NCI-H526 treated with DMSO at 0.1 percent for 48 hours (cell line): Measurements from ENCODE around the gene ENTREP3.
A peak's percentile ranks its signal among the peaks of the same experiment; 100 is the strongest.
"Not testable (repeated sequence)": the region's sequence is repeated elsewhere in the genome, so short reads cannot be mapped to it uniquely, and the experiment has no call there.

Experiments
- DNase-seq: peaks from one replicate; lab custom pipeline; 2025; lab: John Stamatoyannopoulos, UW

ENTREP3 gene

DNA sequence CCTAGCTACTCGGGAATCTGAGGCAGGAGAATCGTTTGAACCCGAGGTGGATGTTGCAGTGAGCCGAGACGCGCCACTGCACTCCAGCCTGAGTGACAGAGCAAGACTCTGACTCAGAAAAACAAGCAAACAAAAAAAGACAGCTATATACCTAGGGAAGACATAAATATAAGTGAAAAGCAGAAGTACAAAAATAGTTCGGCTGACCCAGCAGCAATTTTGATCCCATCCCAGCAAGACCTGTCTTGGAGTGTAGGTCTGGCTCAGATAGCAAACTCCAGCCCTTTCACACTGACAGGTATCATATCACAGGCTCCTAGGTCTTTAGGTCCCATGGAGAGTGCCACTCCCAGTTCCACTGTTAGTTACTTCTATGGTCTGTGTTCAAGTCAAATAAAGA lies 32.2 kb downstream of the ENTREP3 start:
- no peak for DNase-seq

GRCh38 chr1:155220211-155220965 lies 34.9 kb downstream of the ENTREP3 start:
- not testable (repeated sequence) for DNase-seq

- DNase-seq = no peak
These were observed 35.7 kb downstream of the ENTREP3 start for GRCh38 chr1:155219592-155220031.

DNA sequence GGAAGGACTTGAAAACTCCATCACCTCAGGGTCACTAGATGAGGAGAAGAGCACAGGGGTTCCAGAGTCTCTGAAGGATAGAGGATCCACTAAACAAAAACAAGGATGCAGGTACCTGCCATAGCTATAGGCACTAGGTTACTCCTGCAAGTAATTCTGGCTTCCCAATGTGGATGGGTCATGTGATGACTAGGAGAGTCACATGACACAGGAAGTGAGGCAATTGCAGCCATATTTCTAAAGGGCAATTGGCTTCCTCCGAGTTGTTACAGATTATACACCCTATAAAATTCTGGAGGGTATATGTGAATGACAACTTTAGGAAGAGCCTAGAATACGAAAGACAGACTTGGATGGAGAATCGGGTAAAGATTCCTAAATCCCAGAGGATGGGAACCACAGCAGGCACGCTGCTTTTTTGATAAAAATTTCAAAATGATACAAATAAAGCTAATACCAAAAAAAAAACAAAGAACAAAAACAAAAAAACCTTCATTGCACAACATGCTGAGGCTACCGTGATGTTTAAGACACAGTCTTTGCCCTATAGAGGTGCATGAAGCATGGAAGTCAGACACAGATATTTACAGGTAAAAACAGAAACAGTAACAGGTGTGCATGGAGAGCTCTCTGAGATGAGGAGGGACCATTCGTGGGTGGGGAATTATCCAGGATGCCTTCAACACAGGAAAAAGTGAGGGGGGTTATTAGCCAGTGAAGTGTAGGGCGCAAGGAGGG lies 36.3 kb downstream of the ENTREP3 start:
- DNase-seq = peak; percentile 54

DNA sequence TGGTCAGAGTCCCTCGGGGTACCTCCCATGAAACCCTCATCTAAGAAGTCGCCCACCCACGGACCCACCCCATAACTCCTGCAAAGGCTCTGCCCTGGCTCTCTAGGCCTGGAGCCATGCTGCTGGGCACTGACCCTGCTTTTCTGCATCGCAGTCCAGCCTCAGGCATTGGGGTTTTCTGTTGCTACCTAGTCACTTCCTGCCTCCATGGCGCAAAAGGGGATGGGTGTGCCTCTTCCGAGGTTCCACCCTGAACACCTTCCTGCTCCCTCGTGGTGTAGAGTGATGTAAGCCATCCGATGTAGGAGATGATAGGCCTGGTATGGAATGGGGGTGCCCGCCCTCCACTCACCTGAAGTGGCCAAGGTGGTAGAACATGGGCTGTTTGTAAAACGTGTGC lies 40.6 kb downstream of the ENTREP3 start:
- not testable (repeated sequence) for DNase-seq

- not testable (repeated sequence) for DNase-seq
These were observed 43.2 kb downstream of the ENTREP3 start for GRCh38 chr1:155212051-155212440.

GRCh38 chr1:155211381-155212050 lies 43.8 kb downstream of the ENTREP3 start:
- DNase-seq = not testable (repeated sequence)

- no peak for DNase-seq
These were observed 44.8 kb downstream of the ENTREP3 start for GRCh38 chr1:155210314-155211104.

DNA sequence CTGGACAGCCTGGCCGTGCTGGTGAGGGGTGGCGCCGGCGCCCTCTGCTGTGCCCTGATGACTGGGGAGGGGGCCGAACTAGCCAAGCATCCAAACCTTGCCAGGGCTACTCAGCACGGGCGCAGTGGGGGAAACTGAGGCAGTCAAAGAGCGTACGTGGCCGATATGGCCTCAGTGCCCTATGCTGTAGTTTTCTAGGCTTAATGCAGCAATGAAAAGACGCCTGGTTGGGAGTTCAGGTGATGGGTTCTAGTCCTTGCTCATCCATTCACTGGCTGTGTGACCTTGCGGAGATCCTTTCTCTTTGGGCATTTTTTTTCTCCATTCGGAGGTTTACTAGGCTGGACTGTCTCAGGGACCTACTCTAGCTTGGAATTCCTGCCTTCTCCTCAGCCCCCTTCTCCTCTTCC lies 46.0 kb downstream of the ENTREP3 start:
- no peak for DNase-seq

GRCh38 chr1:155208541-155209311 lies 46.6 kb downstream of the ENTREP3 start, which contains the start of gene MTX1:
Gene MTX1 (plus strand): TSS chr1:155208695. CDS start chr1:155208805, 110 bp downstream.
- peak; percentile 85 for DNase-seq

DNA sequence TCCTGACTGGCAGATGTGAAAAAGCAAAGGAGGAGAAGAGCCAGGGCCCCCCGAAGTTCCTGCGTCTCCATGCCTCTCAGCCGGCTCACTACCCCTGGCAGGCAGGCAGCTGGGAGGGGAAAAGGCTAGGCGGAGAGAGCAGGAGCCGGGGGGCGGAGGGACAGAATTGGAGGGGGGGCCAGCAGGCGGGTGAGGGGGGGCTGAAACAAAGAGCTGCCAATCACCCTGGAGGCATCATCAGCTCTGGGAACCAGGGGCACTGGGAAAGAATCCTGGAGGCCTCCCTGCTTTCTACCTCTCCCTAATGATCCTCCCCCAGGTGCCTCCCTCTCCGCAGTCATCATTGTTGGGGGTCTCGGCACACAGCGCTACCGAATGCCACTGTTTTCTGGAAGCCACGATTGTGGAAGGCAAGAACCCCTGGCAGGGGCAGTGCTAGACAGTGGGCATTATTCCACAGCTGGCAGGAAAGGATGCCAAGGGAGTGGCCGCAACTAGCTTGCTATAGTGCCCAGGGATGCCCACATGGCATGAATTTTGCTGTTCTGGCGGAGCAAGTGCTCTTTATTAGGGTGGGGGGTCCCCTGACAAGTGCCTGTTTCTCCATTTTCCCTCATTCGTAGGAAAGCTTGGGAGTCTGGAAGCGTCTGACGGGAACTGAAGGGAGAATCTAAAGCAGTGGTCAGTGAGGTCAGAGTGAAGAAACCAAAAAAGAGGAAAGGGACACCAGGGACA lies 47.3 kb downstream of the ENTREP3 start, which contains the start of gene THBS3:
Gene THBS3 (minus strand): TSS at position 92 of the 735 bp plus-strand sequence. CDS start 21 bp downstream, at position 71.
- no peak for DNase-seq

- peak; percentile 90 for DNase-seq
These were observed 48.1 kb downstream of the ENTREP3 start for GRCh38 chr1:155206891-155207805.

GRCh38 chr1:155205969-155206593 lies 49.2 kb downstream of the ENTREP3 start:
- DNase-seq = no peak

GRCh38 chr1:155205035-155205434 lies 50.2 kb downstream of the ENTREP3 start:
- DNase-seq = no peak

DNA sequence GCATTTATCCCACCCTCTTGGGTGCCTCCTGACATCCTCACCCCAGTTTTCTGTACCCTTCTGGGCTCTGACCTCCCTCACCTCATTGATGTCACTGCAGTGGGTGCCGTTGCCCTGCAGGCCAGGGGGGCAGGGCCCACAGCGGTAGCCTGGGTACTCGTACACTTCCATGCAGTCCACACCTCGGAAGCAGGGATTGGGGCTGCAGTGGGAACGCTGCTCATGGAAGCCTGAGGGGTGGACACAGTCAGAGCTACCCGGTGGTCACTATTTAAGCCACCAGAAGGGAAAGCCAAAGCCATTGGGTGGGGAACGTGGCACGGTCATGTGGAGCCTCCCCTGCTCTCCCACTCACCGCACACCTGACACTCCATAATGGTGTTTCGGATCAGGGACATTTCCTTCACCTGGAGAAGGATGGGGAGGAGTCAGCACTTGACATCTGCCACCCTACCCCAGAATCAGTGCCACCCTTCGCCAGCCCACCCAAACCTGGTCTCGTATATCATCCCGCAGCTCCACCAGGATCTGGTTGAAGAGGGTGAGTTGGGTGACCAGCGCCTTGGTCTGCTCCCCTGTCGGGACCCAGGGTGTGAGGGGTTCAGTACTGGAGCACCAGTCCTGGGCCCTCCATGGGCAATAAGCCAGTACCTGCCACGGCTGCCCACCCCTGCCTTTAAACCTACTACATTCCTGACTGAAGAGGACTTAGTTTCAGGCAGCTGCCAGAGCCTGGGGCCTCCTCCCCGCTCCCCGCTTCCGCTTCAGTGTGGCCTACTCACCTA lies 52.4 kb downstream of the ENTREP3 start:
- no peak for DNase-seq

GRCh38 chr1:155202198-155202597 lies 53.1 kb downstream of the ENTREP3 start:
- no peak for DNase-seq

DNA sequence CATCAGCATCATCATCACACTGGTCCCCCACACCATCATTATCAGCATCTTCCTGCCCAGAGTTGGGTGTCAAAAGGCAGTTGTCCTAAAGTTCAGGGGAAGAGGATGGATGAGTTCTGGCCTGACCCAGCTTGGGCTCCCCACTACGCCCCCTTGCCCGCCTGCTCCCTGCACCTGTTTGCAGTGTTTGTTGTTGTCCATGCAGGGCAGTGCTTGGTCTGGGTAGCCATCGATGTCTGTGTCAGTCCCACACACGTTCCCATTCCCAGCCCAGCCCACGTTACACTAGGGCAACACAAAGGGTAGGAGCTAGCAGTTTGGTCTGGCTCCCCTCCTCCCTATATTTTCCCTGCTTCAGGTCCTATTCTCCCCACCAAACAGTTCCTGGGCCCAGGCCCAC lies 54.4 kb downstream of the ENTREP3 start:
- DNase-seq = no peak

DNA sequence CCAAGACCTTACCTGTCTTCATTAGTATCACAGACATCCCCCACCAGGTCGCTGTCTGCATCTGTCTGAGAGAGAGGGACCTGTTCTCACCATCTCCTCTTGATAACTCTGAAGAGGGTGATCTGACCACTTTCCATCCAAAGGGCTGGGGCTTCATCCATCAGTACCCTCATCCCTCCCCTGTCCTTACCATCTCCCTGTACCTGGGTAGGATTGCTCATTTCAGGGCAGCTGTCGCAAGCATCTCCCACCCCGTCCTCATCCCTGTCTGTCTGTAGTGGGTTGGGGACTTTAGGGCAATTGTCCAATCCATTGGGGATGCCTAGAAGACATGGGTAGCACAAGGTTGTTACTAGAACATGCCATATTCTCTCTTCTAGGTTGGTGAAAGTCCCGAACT lies 55.5 kb downstream of the ENTREP3 start:
- no peak for DNase-seq
